Smooth muscle cell (in vitro differentiated cells): ENCODE results near the gene MDC1. TPM values are rescaled to one million over a fixed set of nuclear protein-coding genes. Genes with fewer than 3 reads are reported as not detected.

Source experiments
- DNase-seq: peaks from one replicate; lab custom pipeline; 2025; ENCODE audit not compliant: unreplicated experiment; lab: John Stamatoyannopoulos, UW
- H2AFZ ChIP-seq: fragments of 200-600 bp; sonication (generic); 2 replicates; pipeline ENCODE4 v1.6.0; 2016; ENCODE audit warnings: antibody characterized with exemption, low read depth, mild to moderate bottlenecking
- H3F3A ChIP-seq: fragments of 200-600 bp; sonication (generic); 2 replicates; pipeline ENCODE4 v1.6.0; 2017; ENCODE audit warnings: antibody characterized with exemption, low read depth
- H3K27ac ChIP-seq: fragments of 200-600 bp; sonication (generic); 2 replicates; pipeline ENCODE4 v1.5.1; 2016; ENCODE audit warnings: low read depth, mild to moderate bottlenecking
- H3K27me3 ChIP-seq: fragments of 200-600 bp; sonication (generic); 2 replicates; pipeline ENCODE4 v1.6.1; 2016; ENCODE audit warnings: low read depth, mild to moderate bottlenecking
- H3K36me3 ChIP-seq: fragments of 200-600 bp; sonication (generic); 2 replicates; pipeline ENCODE4 v1.5.1; 2016; ENCODE audit warnings: low read depth
- H3K4me1 ChIP-seq: fragments of 200-600 bp; sonication (generic); 2 replicates; pipeline ENCODE4 v1.5.1; 2016; ENCODE audit warnings: low read depth
- H3K4me2 ChIP-seq: fragments of 200-600 bp; sonication (generic); 2 replicates; pipeline ENCODE4 v1.6.0; 2016; ENCODE audit warnings: mild to moderate bottlenecking
- H3K4me3 ChIP-seq: fragments of 200-600 bp; sonication (generic); 2 replicates; pipeline ENCODE4 v1.5.1; 2016; ENCODE audit warnings: mild to moderate bottlenecking
- H3K79me2 ChIP-seq: fragments of 200-600 bp; sonication (generic); 2 replicates; pipeline ENCODE4 v1.6.0; 2016; ENCODE audit warnings: low read depth, mild to moderate bottlenecking
- H3K9ac ChIP-seq: fragments of 200-600 bp; sonication (generic); 2 replicates; pipeline ENCODE4 v1.6.0; 2016; ENCODE audit warnings: low read depth
- H3K9me3 ChIP-seq: fragments of 200-600 bp; sonication (generic); replicated peaks from 2 replicates; pipeline ENCODE4 v1.5.1; 2016; ENCODE audit warnings: low read depth
- H4K20me1 ChIP-seq: fragments of 200-600 bp; sonication (generic); 2 replicates; pipeline ENCODE4 v1.6.0; 2016; ENCODE audit warnings: low read depth
- CTCF ChIP-seq: fragments of 200-600 bp; sonication (generic); IDR thresholded peaks from 2 replicates; pipeline ENCODE4 v1.5.1; 2017; ENCODE audit warnings: borderline replicate concordance, mild to moderate bottlenecking, antibody characterized with exemption; ENCODE audit not compliant: insufficient read depth, poor library complexity, severe bottlenecking
- WGBS: methylation state at CpG from one replicate; pipeline ENCODE4 v1.1.7; 2016; ENCODE audit warnings: low lambda C conversion rate; 5-methylcytosine and 5-hydroxymethylcytosine counted together
- polyA plus RNA-seq: library from polyadenylated mRNA; unstranded; fragments of >200 nt; fragmentation: Nextera tagmentation; extraction: Ambion mirVana; gene quantifications from 2 replicates; pipeline ENCODE4 v1.2.1, GENCODE V29; 2016
- total RNA-seq: library from RNA; depleted of rRNA; stranded (reverse); fragments of >200 nt; gene quantifications from 2 replicates; pipeline ENCODE4 v1.2.3, GENCODE V29; 2014

The MDC1 gene
- total and polyA plus RNA-seq, 2 experiments from 2014 or later: 7.0 to 17.1 TPM

- Histone ChIP-seq H3K36me3 (no peaks in the 10 kb centered on the region), H3F3A (peaks cover 37% of the 10 kb centered on the region), H3K27me3 (no peaks in the 10 kb centered on the region), H3K9ac (peak overlapping the region; percentile 65), H3K4me3 (no peak overlapping the region), H4K20me1 (peaks cover 14% of the 10 kb centered on the region), H2AFZ (no peak overlapping the region), H3K27ac (peak overlapping the region; percentile 100), H3K9me3 (no peaks in the 10 kb centered on the region), H3K4me1 (peaks cover 21% of the 10 kb centered on the region), H3K4me2 (no peak overlapping the region), H3K79me2 (peaks cover 13% of the 10 kb centered on the region)
- DNase-seq: no peak
- 48% methylated on average over 1 of the region's 1 CpG for WGBS
- TF ChIP-seq CTCF: no peak
Measured at GRCh38 chr6:30747300-30747687, 30.2 kb upstream of the MDC1 start.

- Histone ChIP-seq H3K4me1 (peaks cover 11% of the 10 kb centered on the region), H2AFZ (no peak within 1 kb of the TSS), H3K9me3 (no peaks in the 10 kb centered on the region), H3F3A (peaks cover 26% of the 10 kb centered on the region), H3K9ac (peak within 1 kb of the TSS; percentile 98), H3K4me2 (peak within 1 kb of the TSS; percentile 87), H3K27ac (peak within 1 kb of the TSS; percentile 94), H3K79me2 (peaks cover 23% of the 10 kb centered on the region), H4K20me1 (peaks cover 28% of the 10 kb centered on the region), H3K36me3 (no peaks in the 10 kb centered on the region), H3K4me3 (peak within 1 kb of the TSS; percentile 84), H3K27me3 (no peaks in the 10 kb centered on the region)
- TF ChIP-seq CTCF: peak; percentile 57
- WGBS: 1% methylated on average over 47 of the region's 54 CpGs
- peak; percentile 85 for DNase-seq
Measured at GRCh38 chr6:30744054-30744805, 27.1 kb upstream of the MDC1 start, which contains the start of gene IER3. TSS of gene IER3 (minus strand) at chr6:30744547. CDS start at chr6:30744518, 29 bp downstream.

- H3K4me1 ChIP-seq: peaks cover 3% of the 10 kb centered on the region
- no peaks in the 10 kb centered on the region for H3K36me3 ChIP-seq
- whole genome bisulfite sequencing: under 1% methylated on average over 52 of the region's 55 CpGs
- peaks cover 23% of the 10 kb centered on the region for H3F3A ChIP-seq
- peak overlapping the region; percentile 84 for H3K4me3 ChIP-seq
- H4K20me1 ChIP-seq: peaks cover 34% of the 10 kb centered on the region
- no peaks in the 10 kb centered on the region for H3K27me3 ChIP-seq
- H3K9me3 ChIP-seq: no peaks in the 10 kb centered on the region
- H3K79me2 ChIP-seq: peaks cover 28% of the 10 kb centered on the region
- H3K4me2 ChIP-seq: peak overlapping the region; percentile 87
- peak overlapping the region; percentile 94 for H3K27ac ChIP-seq
- DNase-seq: no peak
- TF ChIP-seq CTCF: no peak
- H3K9ac ChIP-seq: peak overlapping the region; percentile 98
- no peak overlapping the region for H2AFZ ChIP-seq
Measured at GRCh38 chr6:30743099-30744053, 26.3 kb upstream of the MDC1 start.
